ENCODE data around the gene PFAS. TPM values are rescaled to one million over a fixed set of nuclear protein-coding genes. Genes with fewer than 3 reads are reported as not detected.
A peak's percentile ranks its signal among the peaks of the same experiment; 100 is the strongest.

Gene PFAS
- polyA plus RNA-seq, 1 experiment, result 14.0 TPM

GRCh38 chr17:8253801-8254200 is 4.7 kb downstream of the PFAS start:
- no peaks in the 10 kb centered on the region for H3K27me3 ChIP-seq (ENCODE audit: control insufficient read depth, insufficient read depth, low read length)
- H3K4me3 ChIP-seq (ENCODE audit: low read depth, low read length), result no peak overlapping the region
- no peak for DNase-seq (ENCODE audit: low read depth, low spot score)
- POLR2A ChIA-PET, result no interaction called here
- no peaks in the 10 kb centered on the region for H3K9me3 ChIP-seq (ENCODE audit: control insufficient read depth, insufficient read depth, low read length)
- peak; percentile 30; the same call in 1 of the 2 replicates for TF ChIP-seq CTCF (IDR thresholded peaks at IDR 0.05; ENCODE audit: low read depth, low read length)
- H3K27ac ChIP-seq (ENCODE audit: low read depth, low read length), result no peak overlapping the region
- CTCF ChIA-PET, result no interaction called here

GRCh38 chr17:8254881-8255280 is 5.8 kb downstream of the PFAS start:
- CTCF ChIA-PET, result no interaction called here
- TF ChIP-seq CTCF (IDR thresholded peaks at IDR 0.05; ENCODE audit: low read depth, low read length), result no peak
- Histone ChIP-seq H3K27ac (ENCODE audit: low read depth, low read length) (no peak overlapping the region), H3K4me3 (ENCODE audit: low read depth, low read length) (no peak overlapping the region), H3K27me3 (ENCODE audit: control insufficient read depth, insufficient read depth, low read length) (no peaks in the 10 kb centered on the region), H3K9me3 (ENCODE audit: control insufficient read depth, insufficient read depth, low read length) (no peaks in the 10 kb centered on the region)
- POLR2A ChIA-PET, result no interaction called here
- DNase-seq (ENCODE audit: low read depth, low spot score), result no peak

- ChIA-PET POLR2A (no interaction called here), CTCF (interaction anchor here (0.7 kb wide), 1 partner anchor 46 kb away, joined by 3 read pairs; no protein-coding TSS in a partner anchor)
- peak; percentile 6; the same call in 1 of the 2 replicates for TF ChIP-seq CTCF (IDR thresholded peaks at IDR 0.05; ENCODE audit: low read depth, low read length)
- H3K27ac ChIP-seq (ENCODE audit: low read depth, low read length), result no peak overlapping the region
- DNase-seq (ENCODE audit: low read depth, low spot score), result no peak
- no peaks in the 10 kb centered on the region for H3K9me3 ChIP-seq (ENCODE audit: control insufficient read depth, insufficient read depth, low read length)
- no peak overlapping the region for H3K4me3 ChIP-seq (ENCODE audit: low read depth, low read length)
- no peaks in the 10 kb centered on the region for H3K27me3 ChIP-seq (ENCODE audit: control insufficient read depth, insufficient read depth, low read length)
Measured at GRCh38 chr17:8255499-8255898, 6.4 kb downstream of the PFAS start.

- H3K27ac ChIP-seq (ENCODE audit: low read depth, low read length), result no peak overlapping the region
- ChIA-PET POLR2A (no interaction called here), CTCF (interaction anchor here (0.7 kb wide), 1 partner anchor 45 kb away, joined by 3 read pairs; no protein-coding TSS in a partner anchor)
- no peaks in the 10 kb centered on the region for H3K9me3 ChIP-seq (ENCODE audit: control insufficient read depth, insufficient read depth, low read length)
- H3K4me3 ChIP-seq (ENCODE audit: low read depth, low read length), result no peak overlapping the region
- no peaks in the 10 kb centered on the region for H3K27me3 ChIP-seq (ENCODE audit: control insufficient read depth, insufficient read depth, low read length)
- DNase-seq (ENCODE audit: low read depth, low spot score), result no peak
- TF ChIP-seq CTCF (IDR thresholded peaks at IDR 0.05; ENCODE audit: low read depth, low read length), result no peak
Measured at GRCh38 chr17:8256291-8256690, 7.2 kb downstream of the PFAS start.

- no peak for DNase-seq (ENCODE audit: low read depth, low spot score)
- Histone ChIP-seq H3K9me3 (ENCODE audit: control insufficient read depth, insufficient read depth, low read length) (no peaks in the 10 kb centered on the region), H3K4me3 (ENCODE audit: low read depth, low read length) (no peak overlapping the region), H3K27me3 (ENCODE audit: control insufficient read depth, insufficient read depth, low read length) (no peaks in the 10 kb centered on the region), H3K27ac (ENCODE audit: low read depth, low read length) (no peak overlapping the region)
- ChIA-PET CTCF (no interaction called here), POLR2A (interaction anchor here (0.7 kb wide), 1 partner anchor 115 kb away, joined by 3 read pairs; no protein-coding TSS in a partner anchor)
- TF ChIP-seq CTCF (IDR thresholded peaks at IDR 0.05; ENCODE audit: low read depth, low read length), result no peak
Measured at GRCh38 chr17:8256691-8257090, 7.6 kb downstream of the PFAS start.

Data from AG04450 (cell line).